Psoas muscle (tissue), 8 donors: Measurements from ENCODE around the gene OOSP1. TPM values are rescaled to one million over a fixed set of nuclear protein-coding genes. Genes with fewer than 3 reads are reported as not detected.

ENCODE experiments used
- ATAC-seq, 4 donors: fragments of 200-7000 bp; cut with Tn5 transposase; one replicate each; pipeline ENCODE4 v1.9.1; 2020; ENCODE audit warnings: moderate library complexity in 3 of 4, mild to moderate bottlenecking in 2 of 4
- DNase-seq, 2 donors: peaks; one replicate each; pipeline ENCODE4 v3.0.0-alpha.2; 2020
- H3K27ac ChIP-seq: fragments of 200-600 bp; one replicate; pipeline ENCODE4 v1.8.0; 2022
- H3K27me3 ChIP-seq, 3 donors: fragments of 200-600 bp in 1 of 3; one replicate each; pipeline versions ENCODE4 v1.6.1 to v1.8.0; 2013 to 2022; ENCODE audit warnings: low read length in 2 of 3, mild to moderate bottlenecking in 2 of 3, moderate library complexity in 1 of 3; ENCODE audit not compliant: insufficient read depth in 3 of 3
- H3K36me3 ChIP-seq, 2 donors: fragments of 200-600 bp in 1 of 2; one replicate each; pipeline versions ENCODE4 v1.6.1 to v1.8.0; 2013 to 2022; ENCODE audit warnings: low read depth in 1 of 2, mild to moderate bottlenecking in 1 of 2, moderate library complexity in 1 of 2; ENCODE audit not compliant: insufficient read depth in 1 of 2
- H3K4me1 ChIP-seq: fragments of 200-600 bp; one replicate; pipeline ENCODE4 v1.8.0; 2022
- H3K4me3 ChIP-seq: fragments of 200-600 bp; one replicate; pipeline ENCODE4 v1.8.0; 2022; ENCODE audit warnings: mild to moderate bottlenecking
- H3K9me3 ChIP-seq: fragments of 200-600 bp; one replicate; pipeline ENCODE4 v1.8.0; 2022
- WGBS, 3 donors: extraction: QIAGEN DNeasy Blood & Tissue Kit; methylation state at CpG; one replicate each; pipeline versions ENCODE4 v1.1.6 to v1.1.7; 2013; 5-methylcytosine and 5-hydroxymethylcytosine counted together
- intact Hi-C, 2 donors: fragments of 100-400 bp; cut with DNase I; formaldehyde crosslinking; loops; one replicate each; pipeline versions ENCODE4 v1.11.0 to v1.14.2; 2022
- polyA plus RNA-seq, 3 donors: library from polyadenylated mRNA; stranded (reverse); fragments of 200-250 nt; gene quantifications; one replicate each; pipeline ENCODE4 v1.2.3, GENCODE V29; 2013
- total RNA-seq, 4 donors: library from RNA; stranded (reverse); fragmentation: NEBNext Ultra II Directional in 2 of 4; extraction: Animal tissue kit (Norgen Biotek cat#: 25700) in 2 of 4; gene quantifications; one replicate each; pipeline versions ENCODE4 v1.2.1 to v1.2.4, GENCODE V29; 2021 to 2023
- TF ChIP-seq, protein P1 (sequence below): fragments of 200-600 bp; IDR thresholded peaks from one replicate; pipeline ENCODE4 v1.8.0; 2022; ENCODE audit warnings: antibody characterized with exemption
- donor health status: healthy with polysubstance abuse.
- donor health status: DM: no; HTN: no; CAD: no; lungs with moderate emphysema.
- donor health status: Bipolar disorder and iron deficiency.
- donor health status: healthy.
- donor health status: DM: yes; HTN: yes; CAD: no.
- donor health status: DM: no; HTN: no; CAD: no.
- donor health status: DM: no; HTN: no; CAD: no.
- donor health status: DM: yes; HTN: yes; CAD: no.

The OOSP1 gene
- total and polyA plus RNA-seq, 7 donors = 0.22 TPM; not detected in 6

DNA sequence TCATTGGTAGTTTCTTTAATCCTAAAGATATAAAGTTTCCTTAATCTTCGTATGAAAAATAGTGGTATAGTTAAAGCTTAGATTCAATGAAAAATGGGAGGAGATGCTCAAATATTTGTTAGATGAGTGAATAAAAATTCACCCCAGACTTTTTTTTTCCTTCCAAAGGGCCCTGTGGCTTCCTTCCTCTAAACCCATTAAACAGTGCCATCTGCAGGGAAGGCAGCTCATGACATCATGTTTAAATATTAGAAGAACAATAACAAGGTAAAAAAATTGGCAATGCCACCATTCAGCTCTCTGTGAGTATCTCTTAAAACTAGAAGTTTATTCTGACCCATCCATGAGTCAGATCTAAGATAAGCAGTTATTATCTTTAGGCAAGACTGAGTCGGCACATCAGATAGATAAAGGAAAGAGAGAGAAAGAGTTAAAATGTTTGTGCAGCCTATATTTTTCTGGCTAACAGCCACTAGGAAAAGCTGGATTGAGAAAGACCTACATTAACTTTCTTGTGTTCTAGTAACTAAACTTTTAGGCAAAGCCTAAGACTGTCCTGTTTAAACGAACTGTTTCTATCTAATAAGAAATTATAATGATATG, 19.1 kb upstream of the OOSP1 start:
- Histone ChIP-seq H3K4me3 (no peak overlapping the region), H3K36me3 (no peaks in the 10 kb centered on the region), H3K27me3 (no peaks in the 10 kb centered on the region), H3K4me1 (no peaks in the 10 kb centered on the region), H3K9me3 (peaks cover 16% of the 10 kb centered on the region), H3K27ac (no peak overlapping the region)
- no peak for DNase-seq
- 43 to 52% (median 52%) methylated on average over 3 of the region's 3 CpGs for WGBS, 3 donors
- intact Hi-C loops = no loop called here
- TF ChIP-seq, protein P1, sequence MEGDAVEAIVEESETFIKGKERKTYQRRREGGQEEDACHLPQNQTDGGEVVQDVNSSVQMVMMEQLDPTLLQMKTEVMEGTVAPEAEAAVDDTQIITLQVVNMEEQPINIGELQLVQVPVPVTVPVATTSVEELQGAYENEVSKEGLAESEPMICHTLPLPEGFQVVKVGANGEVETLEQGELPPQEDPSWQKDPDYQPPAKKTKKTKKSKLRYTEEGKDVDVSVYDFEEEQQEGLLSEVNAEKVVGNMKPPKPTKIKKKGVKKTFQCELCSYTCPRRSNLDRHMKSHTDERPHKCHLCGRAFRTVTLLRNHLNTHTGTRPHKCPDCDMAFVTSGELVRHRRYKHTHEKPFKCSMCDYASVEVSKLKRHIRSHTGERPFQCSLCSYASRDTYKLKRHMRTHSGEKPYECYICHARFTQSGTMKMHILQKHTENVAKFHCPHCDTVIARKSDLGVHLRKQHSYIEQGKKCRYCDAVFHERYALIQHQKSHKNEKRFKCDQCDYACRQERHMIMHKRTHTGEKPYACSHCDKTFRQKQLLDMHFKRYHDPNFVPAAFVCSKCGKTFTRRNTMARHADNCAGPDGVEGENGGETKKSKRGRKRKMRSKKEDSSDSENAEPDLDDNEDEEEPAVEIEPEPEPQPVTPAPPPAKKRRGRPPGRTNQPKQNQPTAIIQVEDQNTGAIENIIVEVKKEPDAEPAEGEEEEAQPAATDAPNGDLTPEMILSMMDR = no peak
- no peak for ATAC-seq

DNA sequence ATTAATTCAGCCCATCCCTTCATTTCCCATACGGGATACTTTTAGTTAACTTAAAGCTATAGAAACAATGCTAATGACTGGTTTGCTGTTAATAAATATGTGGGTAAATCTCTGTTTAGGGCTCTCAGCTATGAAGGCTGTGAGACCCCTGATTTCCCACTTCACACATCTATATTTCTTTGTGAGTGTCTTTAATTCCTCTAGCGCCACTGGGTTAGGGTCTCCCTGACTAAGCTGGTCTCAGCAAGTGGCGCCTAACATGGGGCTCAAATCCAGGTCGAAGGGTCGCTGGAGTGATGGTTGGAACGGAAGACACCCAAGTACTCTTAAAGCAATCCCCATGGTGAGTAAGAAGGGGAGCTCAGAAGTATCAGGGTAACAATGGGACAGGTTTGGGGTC, 14.4 kb upstream of the OOSP1 start:
- H3K4me3 ChIP-seq = no peak overlapping the region
- peaks cover 23% of the 10 kb centered on the region for H3K9me3 ChIP-seq
- no peaks in the 10 kb centered on the region for H3K27me3 ChIP-seq
- TF ChIP-seq, protein P1 = no peak
- no peak for ATAC-seq
- no peak overlapping the region for H3K27ac ChIP-seq
- no peak for DNase-seq
- WGBS, 3 donors = 91 to 93% (median 91%) methylated on average over 6 of the region's 6 CpGs
- no peaks in the 10 kb centered on the region for H3K36me3 ChIP-seq
- intact Hi-C loops = no loop called here
- H3K4me1 ChIP-seq = no peaks in the 10 kb centered on the region

DNA sequence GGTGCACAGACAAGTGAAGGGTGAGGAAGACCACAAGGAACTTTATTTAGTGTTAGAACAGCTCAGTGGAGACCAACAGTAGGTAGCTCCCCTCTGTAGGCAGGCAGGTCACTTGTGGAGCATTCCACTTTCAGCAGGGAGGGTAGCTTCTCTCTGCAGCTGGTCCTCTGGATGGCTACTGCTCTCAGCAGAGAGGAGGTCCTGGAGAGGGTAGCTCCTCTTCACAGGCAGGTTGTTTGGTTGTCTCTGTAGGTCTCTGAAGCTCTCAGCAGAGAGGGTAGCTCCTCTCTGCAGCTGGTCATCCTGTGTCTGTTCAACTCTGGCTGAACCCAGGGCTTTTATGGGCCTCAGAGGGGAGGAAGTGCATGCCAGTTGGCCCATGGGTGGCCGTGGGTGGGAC, 6.5 kb upstream of the OOSP1 start:
- H3K36me3 ChIP-seq = no peaks in the 10 kb centered on the region
- intact Hi-C loops = no loop called here
- WGBS, 3 donors = 38 to 62% (median 45%) methylated on average over 1 of the region's 1 CpG
- no peak for ATAC-seq
- H3K4me1 ChIP-seq = no peaks in the 10 kb centered on the region
- no peak for DNase-seq
- TF ChIP-seq, protein P1 = no peak
- no peak overlapping the region for H3K4me3 ChIP-seq
- no peaks in the 10 kb centered on the region for H3K27me3 ChIP-seq
- no peaks in the 10 kb centered on the region for H3K9me3 ChIP-seq
- no peak overlapping the region for H3K27ac ChIP-seq

DNA sequence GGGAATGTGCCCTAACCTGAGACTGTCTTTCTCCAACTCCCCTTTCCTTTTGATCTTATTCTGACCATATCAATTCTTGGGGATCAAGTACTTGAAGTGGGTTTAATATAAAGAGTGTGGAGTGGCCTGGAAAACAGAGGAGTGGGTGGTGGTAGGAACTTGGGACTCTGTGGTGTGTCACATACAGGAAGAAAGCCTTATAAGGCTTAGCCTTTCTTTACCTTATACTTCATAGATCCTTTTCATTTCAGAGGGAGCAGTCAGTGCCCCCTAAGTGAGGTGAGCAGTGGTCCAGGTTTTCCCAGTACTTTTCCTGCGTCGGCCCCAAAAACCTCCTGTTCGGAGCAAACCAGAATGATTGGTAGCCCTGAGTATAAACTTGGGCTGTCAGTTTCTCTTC, 486 bp downstream of the OOSP1 start:
- ATAC-seq (no peak), DNase-seq (no peak)
- Histone ChIP-seq H3K27ac (no peak overlapping the region), H3K27me3 (no peaks in the 10 kb centered on the region), H3K9me3 (no peaks in the 10 kb centered on the region), H3K4me1 (no peaks in the 10 kb centered on the region), H3K4me3 (no peak overlapping the region), H3K36me3 (no peaks in the 10 kb centered on the region)
- TF ChIP-seq, protein P1 = no peak
- WGBS, 3 donors = 94 to 98% (median 98%) methylated on average over 3 of the region's 3 CpGs
- intact Hi-C loops = no loop called here

DNA sequence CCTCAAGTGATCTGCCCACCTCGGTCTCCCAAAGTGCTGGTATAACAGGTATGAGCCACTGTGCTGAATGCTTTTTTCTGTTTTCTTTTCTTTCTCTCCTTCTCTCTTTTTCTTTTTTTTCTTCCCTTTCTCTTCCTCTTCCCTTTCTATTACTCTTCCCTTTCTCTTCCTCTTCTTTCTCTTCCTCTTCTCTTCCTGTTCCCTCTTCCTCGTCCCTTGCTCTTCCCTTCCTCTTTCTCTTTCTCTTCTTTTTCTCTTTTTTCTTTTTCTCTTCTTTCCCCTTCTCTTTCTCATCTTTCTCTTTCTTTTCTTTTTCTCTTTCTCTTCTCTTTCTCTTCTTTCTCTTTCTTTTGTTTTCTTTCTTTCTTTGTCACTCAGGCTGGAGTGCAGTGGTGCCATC, 1.2 kb downstream of the OOSP1 start:
- no peaks in the 10 kb centered on the region for H3K4me1 ChIP-seq
- ATAC-seq (no peak), DNase-seq (no peak)
- intact Hi-C loops = no loop called here
- H3K27me3 ChIP-seq = no peaks in the 10 kb centered on the region
- H3K36me3 ChIP-seq = no peaks in the 10 kb centered on the region
- no peaks in the 10 kb centered on the region for H3K9me3 ChIP-seq
- H3K27ac ChIP-seq = no peak overlapping the region
- no peak overlapping the region for H3K4me3 ChIP-seq
- WGBS, 3 donors = 78 to 80% (median 79%) methylated on average over 2 of the region's 2 CpGs
- TF ChIP-seq, protein P1 = no peak
